Measurements from ENCODE around the gene MATN4. TPM values are rescaled to one million over a fixed set of nuclear protein-coding genes. Genes with fewer than 3 reads are reported as not detected.

MATN4 gene
- total RNA-seq, 2 experiments from 2014 or later: 0.38 TPM; not detected in 1

DNA sequence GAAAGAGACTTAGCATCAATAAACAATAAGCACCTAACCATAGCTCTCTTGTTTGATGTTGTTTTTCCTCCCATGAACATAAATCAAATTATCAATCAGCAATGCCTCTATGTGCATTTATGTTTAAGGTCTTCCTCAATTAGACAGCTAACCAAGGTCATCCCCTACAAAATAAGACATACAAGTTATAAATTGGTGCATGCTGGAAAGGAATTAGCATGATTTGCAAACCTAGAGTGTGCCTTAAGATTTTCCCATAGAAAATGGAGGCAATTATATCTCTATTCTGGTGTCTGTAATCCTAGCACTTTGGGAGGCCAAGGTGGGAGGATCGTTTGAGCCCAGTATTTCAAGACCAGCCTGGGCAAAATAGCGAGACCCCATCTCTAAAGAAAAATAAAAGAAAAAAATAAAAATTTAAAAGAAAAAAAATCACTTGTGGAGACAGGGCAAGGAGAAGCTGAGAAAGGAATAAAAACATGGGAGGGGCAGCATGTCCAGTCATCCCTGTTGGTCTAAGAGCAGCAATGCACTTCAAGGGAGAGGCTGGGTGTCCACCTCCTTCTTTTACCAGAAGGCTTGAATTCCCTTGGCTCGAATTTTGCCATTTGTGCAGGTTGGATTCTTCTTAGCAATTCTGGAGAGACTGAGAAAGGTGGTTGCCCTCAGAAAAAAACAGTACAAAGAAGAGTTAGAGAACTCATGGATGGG is 44.4 kb downstream of the MATN4 start:
- Histone ChIP-seq H2AFZ (ENCODE audit: low read length) (no peak overlapping the region), H3K9me3 (ENCODE audit: low read length) (no peaks in the 10 kb centered on the region), H3K4me3 (ENCODE audit: low read depth, low read length, poor library complexity, severe bottlenecking) (no peak overlapping the region), H3K4me2 (ENCODE audit: low read length) (no peak overlapping the region), H3K36me3 (ENCODE audit: insufficient read depth, low read length) (no peaks in the 10 kb centered on the region), H3K4me1 (ENCODE audit: insufficient read depth, low read length, poor library complexity, severe bottlenecking) (no peaks in the 10 kb centered on the region), H3K9me2 (ENCODE audit: insufficient read depth, low read length) (no peaks in the 10 kb centered on the region), H3K79me2 (ENCODE audit: insufficient read depth, low read depth, low read length) (no peaks in the 10 kb centered on the region), H3K27ac (ENCODE audit: low read depth, low read length, poor library complexity, severe bottlenecking) (no peak overlapping the region), H4K20me1 (ENCODE audit: insufficient read depth, low read length) (no peaks in the 10 kb centered on the region)
- TF ChIP-seq, protein P1, sequence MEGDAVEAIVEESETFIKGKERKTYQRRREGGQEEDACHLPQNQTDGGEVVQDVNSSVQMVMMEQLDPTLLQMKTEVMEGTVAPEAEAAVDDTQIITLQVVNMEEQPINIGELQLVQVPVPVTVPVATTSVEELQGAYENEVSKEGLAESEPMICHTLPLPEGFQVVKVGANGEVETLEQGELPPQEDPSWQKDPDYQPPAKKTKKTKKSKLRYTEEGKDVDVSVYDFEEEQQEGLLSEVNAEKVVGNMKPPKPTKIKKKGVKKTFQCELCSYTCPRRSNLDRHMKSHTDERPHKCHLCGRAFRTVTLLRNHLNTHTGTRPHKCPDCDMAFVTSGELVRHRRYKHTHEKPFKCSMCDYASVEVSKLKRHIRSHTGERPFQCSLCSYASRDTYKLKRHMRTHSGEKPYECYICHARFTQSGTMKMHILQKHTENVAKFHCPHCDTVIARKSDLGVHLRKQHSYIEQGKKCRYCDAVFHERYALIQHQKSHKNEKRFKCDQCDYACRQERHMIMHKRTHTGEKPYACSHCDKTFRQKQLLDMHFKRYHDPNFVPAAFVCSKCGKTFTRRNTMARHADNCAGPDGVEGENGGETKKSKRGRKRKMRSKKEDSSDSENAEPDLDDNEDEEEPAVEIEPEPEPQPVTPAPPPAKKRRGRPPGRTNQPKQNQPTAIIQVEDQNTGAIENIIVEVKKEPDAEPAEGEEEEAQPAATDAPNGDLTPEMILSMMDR (conservative IDR thresholded peaks at IDR 0.05; ENCODE audit: low read length): no peak
- no peak for TF ChIP-seq EZH2phosphoT487 (IDR thresholded peaks at IDR 0.05; ENCODE audit: borderline replicate concordance, low read depth, low read length)
- DNase-seq (ENCODE audit: low spot score): no peak
- BruUV-seq (replicated peaks): no TSS peak
- POLR2A ChIA-PET: no interaction called here
- CTCF ChIA-PET (ENCODE audit: unreplicated experiment): no interaction called here
- intact Hi-C loops (cut with micrococcal nuclease; ENCODE audit: unreplicated experiment): no loop called here

DNA sequence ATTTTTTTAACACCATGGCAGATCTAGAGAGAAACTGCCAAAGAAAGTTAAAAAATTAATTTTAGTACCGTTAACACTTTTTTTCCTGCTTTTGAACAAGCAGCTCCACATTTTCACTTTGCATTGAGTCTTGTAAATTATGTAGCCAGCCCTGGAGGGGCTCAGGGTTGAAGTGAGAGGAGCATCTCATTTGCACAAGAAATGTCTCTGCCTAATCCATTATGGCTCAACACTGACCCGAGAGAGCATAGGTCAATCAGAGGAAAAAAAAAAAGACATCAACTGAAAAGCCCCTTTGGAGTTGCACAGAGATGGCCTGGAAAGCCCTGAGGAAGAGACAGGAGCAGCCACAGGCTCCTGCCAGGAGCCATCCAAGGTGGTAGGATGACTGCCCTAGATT is 49.4 kb downstream of the MATN4 start:
- TF ChIP-seq, protein P1 (conservative IDR thresholded peaks at IDR 0.05; ENCODE audit: low read length): no peak
- TF ChIP-seq EZH2phosphoT487 (IDR thresholded peaks at IDR 0.05; ENCODE audit: borderline replicate concordance, low read depth, low read length): no peak
- H4K20me1 ChIP-seq (ENCODE audit: insufficient read depth, low read length): no peaks in the 10 kb centered on the region
- H3K4me2 ChIP-seq (ENCODE audit: low read length): no peak overlapping the region
- POLR2A ChIA-PET: no interaction called here
- no peak for DNase-seq (ENCODE audit: low spot score)
- H3K27ac ChIP-seq (ENCODE audit: low read depth, low read length, poor library complexity, severe bottlenecking): no peak overlapping the region
- H3K4me3 ChIP-seq (ENCODE audit: low read depth, low read length, poor library complexity, severe bottlenecking): no peak overlapping the region
- no peaks in the 10 kb centered on the region for H3K4me1 ChIP-seq (ENCODE audit: insufficient read depth, low read length, poor library complexity, severe bottlenecking)
- no peak overlapping the region for H2AFZ ChIP-seq (ENCODE audit: low read length)
- intact Hi-C loops (cut with micrococcal nuclease; ENCODE audit: unreplicated experiment): no loop called here
- H3K9me2 ChIP-seq (ENCODE audit: insufficient read depth, low read length): no peaks in the 10 kb centered on the region
- H3K36me3 ChIP-seq (ENCODE audit: insufficient read depth, low read length): no peaks in the 10 kb centered on the region
- no peaks in the 10 kb centered on the region for H3K9me3 ChIP-seq (ENCODE audit: low read length)
- BruUV-seq (replicated peaks): no TSS peak
- H3K79me2 ChIP-seq (ENCODE audit: insufficient read depth, low read depth, low read length): no peaks in the 10 kb centered on the region
- CTCF ChIA-PET (ENCODE audit: unreplicated experiment): no interaction called here

DNA sequence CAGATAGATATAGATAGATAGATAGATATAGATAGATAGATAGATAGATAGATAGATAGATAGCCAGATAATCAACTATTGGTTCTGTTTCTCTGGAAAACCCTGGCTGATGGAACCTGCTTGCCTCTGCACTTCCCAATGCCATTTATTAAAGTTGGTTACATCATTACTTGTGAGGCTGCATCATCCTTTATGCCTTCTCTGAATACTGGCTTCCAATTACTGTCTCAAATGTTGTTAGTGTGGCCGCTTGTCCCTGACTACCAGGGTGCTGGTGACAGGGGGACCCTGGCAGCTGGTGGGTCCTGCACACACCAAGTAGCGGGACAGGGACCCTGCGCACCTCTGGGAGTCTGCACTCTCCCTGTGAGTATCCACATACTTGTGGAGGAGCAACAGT is 49.8 kb downstream of the MATN4 start:
- BruUV-seq (replicated peaks): no TSS peak
- TF ChIP-seq EZH2phosphoT487 (IDR thresholded peaks at IDR 0.05; ENCODE audit: borderline replicate concordance, low read depth, low read length): no peak
- TF ChIP-seq, protein P1 (conservative IDR thresholded peaks at IDR 0.05; ENCODE audit: low read length): no peak
- ChIA-PET CTCF (ENCODE audit: unreplicated experiment) (no interaction called here), POLR2A (no interaction called here)
- Histone ChIP-seq H2AFZ (ENCODE audit: low read length) (no peak overlapping the region), H3K36me3 (ENCODE audit: insufficient read depth, low read length) (no peaks in the 10 kb centered on the region), H3K9me3 (ENCODE audit: low read length) (no peaks in the 10 kb centered on the region), H3K9me2 (ENCODE audit: insufficient read depth, low read length) (no peaks in the 10 kb centered on the region), H3K4me1 (ENCODE audit: insufficient read depth, low read length, poor library complexity, severe bottlenecking) (no peaks in the 10 kb centered on the region), H3K27ac (ENCODE audit: low read depth, low read length, poor library complexity, severe bottlenecking) (no peak overlapping the region), H3K4me2 (ENCODE audit: low read length) (no peak overlapping the region), H4K20me1 (ENCODE audit: insufficient read depth, low read length) (no peaks in the 10 kb centered on the region), H3K4me3 (ENCODE audit: low read depth, low read length, poor library complexity, severe bottlenecking) (no peak overlapping the region), H3K79me2 (ENCODE audit: insufficient read depth, low read depth, low read length) (no peaks in the 10 kb centered on the region)
- intact Hi-C loops (cut with micrococcal nuclease; ENCODE audit: unreplicated experiment): no loop called here
- DNase-seq (ENCODE audit: low spot score): no peak
